GM21390 (cell line): ENCODE data around the gene RERE.

Experiments
- ATAC-seq: cut with Tn5 transposase; IDR thresholded peaks from one replicate; pipeline ENCODE4 v1.9.1; 2021; ENCODE audit not compliant: unreplicated experiment

The RERE gene

GRCh38 chr1:8357329-8358101 lies 459.9 kb downstream of the RERE start:
- no peak for ATAC-seq

- ATAC-seq, result no peak
Measured at GRCh38 chr1:8356256-8357209, 460.9 kb downstream of the RERE start.

- no peak for ATAC-seq
Measured at GRCh38 chr1:8355439-8356255, 461.8 kb downstream of the RERE start.

- no peak for ATAC-seq
Measured at GRCh38 chr1:8354038-8354437, 463.4 kb downstream of the RERE start.

- ATAC-seq, result no peak
Measured at GRCh38 chr1:8352886-8353785, 464.3 kb downstream of the RERE start.

- ATAC-seq, result no peak
Measured at GRCh38 chr1:8352471-8352845, 465.0 kb downstream of the RERE start.

GRCh38 chr1:8351693-8352470 lies 465.6 kb downstream of the RERE start:
- ATAC-seq, result no peak

GRCh38 chr1:8350914-8351684 lies 466.3 kb downstream of the RERE start:
- ATAC-seq, result no peak

GRCh38 chr1:8349961-8350360 lies 467.5 kb downstream of the RERE start:
- no peak for ATAC-seq

- ATAC-seq, result no peak
Measured at GRCh38 chr1:8349473-8349865, 468.0 kb downstream of the RERE start.

GRCh38 chr1:8348777-8349472 lies 468.5 kb downstream of the RERE start:
- ATAC-seq, result no peak

- no peak for ATAC-seq
Measured at GRCh38 chr1:8348047-8348776, 469.2 kb downstream of the RERE start.

- ATAC-seq, result no peak
Measured at GRCh38 chr1:8347635-8348034, 469.8 kb downstream of the RERE start.

GRCh38 chr1:8345621-8346415 lies 471.6 kb downstream of the RERE start:
- ATAC-seq, result no peak

GRCh38 chr1:8344893-8345507 lies 472.4 kb downstream of the RERE start:
- ATAC-seq, result no peak

GRCh38 chr1:8343464-8344001 lies 473.9 kb downstream of the RERE start:
- no peak for ATAC-seq
